Stimulated activated CD4-positive, alpha-beta T cell treated with anti-CD3 and anti-CD28 coated beads, Interleukin-4, amount 100 ng/mL, for 48 hours (primary cell): Measurements from ENCODE around the gene CEACAM21.

Experiments used
- DNase-seq, 2 donors: peaks; one replicate each; pipeline ENCODE4 v3.0.0-alpha.2; 2020; ENCODE audit warnings: low read depth in 2 of 2

The CEACAM21 gene

GRCh38 chr19:41619018-41619556 lies 43.1 kb downstream of the CEACAM21 start:
- no peak for DNase-seq

DNA sequence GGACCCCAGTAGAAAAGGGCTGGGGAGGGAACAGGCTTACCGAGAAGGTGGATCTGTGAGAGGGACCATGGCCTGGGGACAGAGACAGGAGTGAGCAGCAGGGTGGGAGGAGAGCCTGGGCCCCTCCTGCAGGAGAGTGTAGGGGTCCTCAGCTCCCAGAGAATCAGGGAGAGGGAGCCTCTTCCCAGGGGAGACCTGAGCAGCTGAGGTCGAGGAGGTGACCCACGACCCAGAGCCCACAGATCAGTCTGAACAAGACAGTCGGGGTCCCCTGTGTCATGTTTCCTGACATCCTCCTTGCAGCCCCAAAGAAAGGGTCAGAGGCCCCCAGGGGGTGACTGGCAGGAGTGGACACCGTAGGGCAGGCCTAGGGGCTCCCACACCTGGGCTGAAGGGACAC lies 44.2 kb downstream of the CEACAM21 start:
- DNase-seq: no peak

GRCh38 chr19:41621226-41621625 lies 45.3 kb downstream of the CEACAM21 start:
- DNase-seq: no peak

DNA sequence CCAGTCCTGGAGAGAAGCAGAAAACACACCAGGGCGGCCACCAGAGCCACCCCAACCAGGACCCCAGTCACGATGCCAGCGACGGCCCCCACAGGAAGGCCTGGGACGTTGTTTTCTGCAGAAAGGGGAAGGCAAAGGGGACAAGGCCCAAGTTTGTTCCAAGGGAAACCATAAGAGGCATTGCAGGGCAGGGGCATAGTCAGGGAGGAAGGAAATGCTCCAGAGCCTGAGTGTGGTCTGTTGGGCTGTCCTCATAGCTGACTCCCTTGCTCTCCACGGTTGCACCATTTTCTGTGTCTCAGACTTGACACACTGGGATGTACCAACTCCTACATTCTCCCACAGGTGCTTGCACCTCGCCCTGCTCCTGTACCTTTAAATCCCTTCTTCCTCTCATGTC lies 45.7 kb downstream of the CEACAM21 start:
- DNase-seq: no peak

GRCh38 chr19:41623360-41623759 lies 47.4 kb downstream of the CEACAM21 start:
- no peak for DNase-seq

DNA sequence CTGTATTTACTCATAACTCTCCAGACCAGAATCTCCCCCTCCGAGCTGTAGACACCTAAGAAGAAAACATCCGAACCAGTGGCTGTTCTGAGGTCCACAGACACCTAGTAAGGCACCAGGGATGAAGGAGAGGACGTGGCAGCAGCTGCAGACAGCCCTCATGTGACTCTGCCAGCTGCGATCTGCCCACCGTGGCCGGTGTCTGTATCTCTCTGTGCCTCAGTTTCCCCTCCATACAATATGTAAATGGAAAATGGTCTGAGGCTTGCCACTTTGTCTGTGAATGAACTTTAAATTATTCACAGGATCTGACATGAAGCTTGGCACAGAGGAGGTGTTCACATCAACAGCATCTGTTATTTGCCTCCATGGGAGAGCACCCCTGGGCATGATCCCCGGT lies 48.5 kb downstream of the CEACAM21 start:
- DNase-seq: no peak

DNA sequence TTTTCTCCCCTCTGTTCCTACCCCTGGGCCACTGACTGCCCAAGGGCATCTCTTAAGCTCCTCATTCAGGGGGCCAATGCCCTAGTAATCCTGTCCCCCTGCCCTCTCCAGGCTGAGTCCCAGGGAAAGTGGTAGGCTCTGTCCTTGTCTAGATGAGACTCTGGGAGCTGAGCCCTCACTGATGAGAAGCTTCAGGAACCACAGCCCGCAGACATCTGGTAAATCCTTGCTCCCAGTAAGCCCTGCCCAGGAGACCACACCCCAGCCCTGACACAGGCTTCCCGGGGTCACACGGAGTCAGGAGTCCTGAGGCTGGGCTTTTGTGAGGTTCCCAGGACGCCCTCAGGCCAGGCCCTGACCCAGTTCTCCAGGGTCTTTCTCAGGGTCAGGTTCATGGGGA lies 49.0 kb downstream of the CEACAM21 start:
- DNase-seq: no peak

- no peak for DNase-seq
These were observed 50.3 kb downstream of the CEACAM21 start for GRCh38 chr19:41626278-41626677.

DNA sequence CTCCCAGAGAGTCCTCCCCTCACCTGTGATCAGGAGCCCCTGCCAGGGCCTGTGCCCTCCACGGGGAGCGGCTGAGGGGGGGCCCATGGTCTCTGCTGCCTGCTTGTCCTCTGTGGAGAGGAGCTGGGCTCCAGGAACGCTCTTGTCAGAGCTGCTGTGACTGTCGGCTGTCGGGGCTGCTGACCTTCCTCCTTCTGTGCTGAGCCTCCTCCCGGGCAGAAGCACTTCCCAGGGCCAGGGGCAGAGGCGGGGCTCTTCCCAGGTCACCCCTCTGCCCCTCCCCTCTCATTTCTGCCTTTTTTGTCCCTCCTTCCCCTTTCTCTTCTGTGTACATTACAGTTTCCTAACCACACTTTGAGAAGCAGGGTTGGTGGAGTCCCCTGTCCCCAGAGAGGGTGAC lies 50.9 kb downstream of the CEACAM21 start, which contains the start of gene CEACAM4:
TSS of gene CEACAM4 (minus strand) at position 198 of the 400 bp plus-strand sequence. CDS start at position 87, 111 bp downstream.
- no peak for DNase-seq

GRCh38 chr19:41627966-41628675 lies 52.2 kb downstream of the CEACAM21 start:
- no peak for DNase-seq
